GM19193 (cell line): ENCODE data around the gene MUC15.

Source experiments
- POLR2A ChIP-seq: IDR thresholded peaks from 4 replicates; pipeline ENCODE4 v1.6.1; 2011; ENCODE audit not compliant: insufficient read depth, insufficient read length; ENCODE audit errors: extremely low read depth

MUC15 gene

GRCh38 chr11:26571861-26572654 is at the start of gene MUC15:
MUC15 (minus strand) TSS chr11:26572263; CDS start chr11:26567094, 5,169 bp downstream.
- TF ChIP-seq POLR2A: no peak

- TF ChIP-seq POLR2A: no peak
Observed at GRCh38 chr11:26621132-26621531, 49.1 kb upstream of the MUC15 start.

GRCh38 chr11:26620282-26621045 is 48.4 kb upstream of the MUC15 start:
- no peak for TF ChIP-seq POLR2A

GRCh38 chr11:26618441-26618840 is 46.4 kb upstream of the MUC15 start:
- no peak for TF ChIP-seq POLR2A

- no peak for TF ChIP-seq POLR2A
Observed at GRCh38 chr11:26613759-26614158, 41.7 kb upstream of the MUC15 start.

GRCh38 chr11:26608507-26609146 is 36.6 kb upstream of the MUC15 start:
- no peak for TF ChIP-seq POLR2A

GRCh38 chr11:26607725-26608506 is 35.9 kb upstream of the MUC15 start:
- no peak for TF ChIP-seq POLR2A

GRCh38 chr11:26599876-26600434 is 27.9 kb upstream of the MUC15 start:
- no peak for TF ChIP-seq POLR2A

GRCh38 chr11:26599425-26599824 is 27.4 kb upstream of the MUC15 start:
- no peak for TF ChIP-seq POLR2A

GRCh38 chr11:26597899-26598298 is 25.8 kb upstream of the MUC15 start:
- TF ChIP-seq POLR2A: no peak

GRCh38 chr11:26593691-26594090 is 21.6 kb upstream of the MUC15 start:
- TF ChIP-seq POLR2A: no peak

- no peak for TF ChIP-seq POLR2A
Observed at GRCh38 chr11:26587073-26587472, 15.0 kb upstream of the MUC15 start.

GRCh38 chr11:26584818-26585217 is 12.8 kb upstream of the MUC15 start:
- no peak for TF ChIP-seq POLR2A

- TF ChIP-seq POLR2A: no peak
Observed at GRCh38 chr11:26583550-26583949, 11.5 kb upstream of the MUC15 start.
